ENCODE data around the gene ZSCAN23.

GRCh38 chr6:28486988-28487742 lies 43.9 kb upstream of the ZSCAN23 start:
- TF ChIP-seq CTCF (IDR thresholded peaks at IDR 0.05; ENCODE audit: insufficient read depth, low read length, poor library complexity, severe bottlenecking) = no peak
- TF ChIP-seq EZH2phosphoT487 (conservative IDR thresholded peaks at IDR 0.05; ENCODE audit: low read length) = no peak
